ENCODE data around the gene RHPN2. TPM values are rescaled to one million over a fixed set of nuclear protein-coding genes. Genes with fewer than 3 reads are reported as not detected.

Gene RHPN2
- total and polyA plus RNA-seq, 10 donors = 1.2 to 5.3 (median 2.6) TPM

DNA sequence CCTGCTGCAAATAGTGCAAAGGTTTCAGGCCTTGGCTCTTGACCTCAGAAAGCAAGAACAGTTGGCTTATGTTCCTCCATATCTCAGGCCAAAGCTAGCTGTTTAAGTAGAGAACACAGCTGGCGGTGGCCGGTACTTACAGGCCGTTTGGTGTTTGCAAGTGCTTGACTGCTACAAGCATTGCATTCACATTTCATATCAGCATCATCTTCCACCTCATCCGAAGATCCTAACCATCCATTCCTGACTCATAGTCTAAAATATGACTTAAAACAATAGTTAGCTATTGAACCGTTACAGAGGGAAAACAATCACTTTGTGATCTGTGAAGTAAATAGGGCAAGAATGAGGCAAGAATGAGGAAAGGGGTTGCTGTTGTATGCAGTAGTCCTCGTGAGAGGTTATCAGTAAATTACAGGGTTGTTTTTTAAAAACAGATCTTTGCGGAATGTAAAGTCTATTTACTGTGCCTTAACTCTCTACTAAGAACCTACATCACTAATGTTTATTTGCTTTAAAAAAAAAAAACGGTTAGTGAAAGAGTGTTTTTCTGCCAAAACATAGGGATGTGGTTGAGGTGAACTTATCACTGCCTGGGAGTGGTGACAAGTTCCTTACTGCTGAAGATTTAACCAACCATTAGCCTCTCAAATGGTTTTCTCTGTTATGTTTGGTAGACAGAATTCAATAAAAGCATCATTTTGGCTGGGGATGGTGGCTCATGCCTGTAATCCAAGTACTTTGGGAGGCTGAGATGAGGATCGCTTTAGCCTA, 45.6 kb upstream of the RHPN2 start:
- 92 to 93% (median 93%) methylated on average over 9 of the region's 9 CpGs for WGBS, 5 donors
- H3K27me3 ChIP-seq (replicated peaks in 1 of 7) = no peaks in the 10 kb centered on the region
- H3K4me3 ChIP-seq = no peak overlapping the region
- TF ChIP-seq, protein P1, sequence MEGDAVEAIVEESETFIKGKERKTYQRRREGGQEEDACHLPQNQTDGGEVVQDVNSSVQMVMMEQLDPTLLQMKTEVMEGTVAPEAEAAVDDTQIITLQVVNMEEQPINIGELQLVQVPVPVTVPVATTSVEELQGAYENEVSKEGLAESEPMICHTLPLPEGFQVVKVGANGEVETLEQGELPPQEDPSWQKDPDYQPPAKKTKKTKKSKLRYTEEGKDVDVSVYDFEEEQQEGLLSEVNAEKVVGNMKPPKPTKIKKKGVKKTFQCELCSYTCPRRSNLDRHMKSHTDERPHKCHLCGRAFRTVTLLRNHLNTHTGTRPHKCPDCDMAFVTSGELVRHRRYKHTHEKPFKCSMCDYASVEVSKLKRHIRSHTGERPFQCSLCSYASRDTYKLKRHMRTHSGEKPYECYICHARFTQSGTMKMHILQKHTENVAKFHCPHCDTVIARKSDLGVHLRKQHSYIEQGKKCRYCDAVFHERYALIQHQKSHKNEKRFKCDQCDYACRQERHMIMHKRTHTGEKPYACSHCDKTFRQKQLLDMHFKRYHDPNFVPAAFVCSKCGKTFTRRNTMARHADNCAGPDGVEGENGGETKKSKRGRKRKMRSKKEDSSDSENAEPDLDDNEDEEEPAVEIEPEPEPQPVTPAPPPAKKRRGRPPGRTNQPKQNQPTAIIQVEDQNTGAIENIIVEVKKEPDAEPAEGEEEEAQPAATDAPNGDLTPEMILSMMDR (IDR thresholded peaks at IDR 0.05 in 8 of 11, conservative IDR thresholded peaks at IDR 0.05 in 3 of 11) = no peak
- TF ChIP-seq POLR2A (IDR thresholded peaks at IDR 0.05) (no peak), POLR2AphosphoS5 (IDR thresholded peaks at IDR 0.05) (no peak)
- H3K4me1 ChIP-seq = no peaks in the 10 kb centered on the region
- no peaks in the 10 kb centered on the region for H3K9me3 ChIP-seq
- DNase-seq = no peak
- intact Hi-C loops (cut with DNase I; ENCODE audit: low total_unique reads) = no loop called here
- no peak overlapping the region for H3K27ac ChIP-seq
- H3K36me3 ChIP-seq = peaks cover 2 to 100% (median 89%) of the 10 kb centered on the region in 6 donors

GRCh38 chr19:33108161-33108560, 43.5 kb upstream of the RHPN2 start:
- TF ChIP-seq POLR2AphosphoS5 (IDR thresholded peaks at IDR 0.05) = no peak
- no peak for TF ChIP-seq POLR2A (IDR thresholded peaks at IDR 0.05)
- TF ChIP-seq, protein P1 (IDR thresholded peaks at IDR 0.05 in 8 of 11, conservative IDR thresholded peaks at IDR 0.05 in 3 of 11) = no peak
- no peaks in the 10 kb centered on the region for H3K27me3 ChIP-seq (replicated peaks in 1 of 7)
- 90 to 93% (median 91%) methylated on average over 10 of the region's 10 CpGs for WGBS, 5 donors
- no peak overlapping the region for H3K4me3 ChIP-seq
- H3K27ac ChIP-seq = no peak overlapping the region
- H3K4me1 ChIP-seq = no peaks in the 10 kb centered on the region
- DNase-seq = no peak
- no peaks in the 10 kb centered on the region for H3K9me3 ChIP-seq
- intact Hi-C loops (cut with DNase I; ENCODE audit: low total_unique reads) = no loop called here
- peaks cover 0 to 100% (median 84%) of the 10 kb centered on the region in 6 donors for H3K36me3 ChIP-seq

DNA sequence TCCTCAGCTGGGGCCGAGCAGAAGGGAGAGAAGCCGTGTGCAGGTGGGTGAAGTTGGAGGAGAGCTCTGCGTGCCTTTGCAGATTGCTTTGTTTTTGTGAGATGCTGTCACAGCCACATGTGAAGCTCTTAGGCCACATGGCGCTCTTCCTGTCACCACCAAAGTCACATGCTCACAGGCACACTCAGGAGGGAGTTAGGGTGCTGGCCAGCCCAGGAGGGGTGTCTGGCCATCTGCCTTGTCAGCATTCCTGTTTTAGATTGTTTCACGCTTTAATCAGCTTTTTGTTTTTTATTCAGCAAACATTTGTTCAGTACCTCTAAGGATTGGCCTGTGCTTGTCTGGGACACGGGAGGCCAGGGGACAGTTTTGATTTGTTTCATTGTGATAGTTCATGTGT, 38.2 kb upstream of the RHPN2 start:
- intact Hi-C loops (cut with DNase I; ENCODE audit: low total_unique reads) = no loop called here
- no peaks in the 10 kb centered on the region for H3K9me3 ChIP-seq

More for the DNA sequence above, 38.2 kb upstream of the RHPN2 start:
- DNase-seq = no peak
- TF ChIP-seq POLR2AphosphoS5 (IDR thresholded peaks at IDR 0.05) = no peak
- TF ChIP-seq, protein P1 (IDR thresholded peaks at IDR 0.05 in 8 of 11, conservative IDR thresholded peaks at IDR 0.05 in 3 of 11) = no peak
- Histone ChIP-seq H3K4me1 (no peaks in the 10 kb centered on the region), H3K36me3 (peaks cover 0 to 100% (median 74%) of the 10 kb centered on the region in 6 donors), H3K4me3 (no peak overlapping the region), H3K27ac (no peak overlapping the region), H3K27me3 (replicated peaks in 1 of 7) (no peaks in the 10 kb centered on the region)
- 91 to 96% (median 91%) methylated on average over 6 of the region's 6 CpGs for WGBS, 5 donors

Measured in spleen (tissue), 11 donors.